HG02759 (cell line): ENCODE results near the gene BPIFA2.
"Not testable (repeated sequence)": the region's sequence is repeated elsewhere in the genome, so short reads cannot be mapped to it uniquely, and the experiment has no call there.

Experiments used
- ATAC-seq: cut with Tn5 transposase; IDR thresholded peaks from one replicate; pipeline ENCODE4 v1.9.1; 2021; ENCODE audit warnings: mild to moderate bottlenecking, moderate library complexity; ENCODE audit not compliant: unreplicated experiment

Gene BPIFA2

DNA sequence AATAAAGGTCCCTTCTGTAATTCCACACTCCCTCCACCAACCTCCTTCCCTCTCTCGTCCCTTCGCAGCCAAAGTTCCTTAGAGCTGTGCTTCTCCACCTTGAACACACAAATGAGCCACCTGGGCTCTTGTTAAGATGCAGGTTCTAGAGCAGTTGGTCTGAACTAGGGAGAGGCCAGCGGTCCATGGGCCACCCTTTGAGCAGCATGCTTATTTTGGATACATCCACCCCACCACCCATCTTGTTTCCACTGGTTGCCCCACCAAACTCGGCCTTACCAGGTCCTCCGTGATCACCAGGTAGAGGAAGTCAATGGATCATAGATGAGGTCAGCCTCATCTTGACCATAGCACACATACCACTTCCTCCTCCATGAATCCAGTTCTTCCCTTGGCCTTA, 7.3 kb upstream of the BPIFA2 start:
- ATAC-seq, result no peak

DNA sequence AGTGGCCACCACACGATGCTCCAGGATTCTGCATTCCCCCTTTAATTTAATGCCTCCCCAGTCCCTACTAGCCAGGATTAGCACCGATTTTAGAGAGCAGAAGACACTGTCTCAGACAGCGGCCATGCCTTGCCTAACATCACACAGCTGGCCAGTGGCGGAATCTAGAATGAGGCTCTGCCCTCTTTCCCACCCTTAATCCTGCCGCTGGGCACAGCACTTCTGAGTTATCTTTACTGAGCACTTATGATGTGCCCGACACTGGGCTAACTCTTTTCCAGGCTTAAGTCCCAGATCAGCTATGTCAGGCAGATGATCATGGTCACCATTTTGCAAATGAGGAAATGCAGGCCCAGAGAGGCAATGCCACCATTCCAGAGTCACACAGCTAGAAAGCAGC, 5.6 kb upstream of the BPIFA2 start:
- no peak for ATAC-seq

DNA sequence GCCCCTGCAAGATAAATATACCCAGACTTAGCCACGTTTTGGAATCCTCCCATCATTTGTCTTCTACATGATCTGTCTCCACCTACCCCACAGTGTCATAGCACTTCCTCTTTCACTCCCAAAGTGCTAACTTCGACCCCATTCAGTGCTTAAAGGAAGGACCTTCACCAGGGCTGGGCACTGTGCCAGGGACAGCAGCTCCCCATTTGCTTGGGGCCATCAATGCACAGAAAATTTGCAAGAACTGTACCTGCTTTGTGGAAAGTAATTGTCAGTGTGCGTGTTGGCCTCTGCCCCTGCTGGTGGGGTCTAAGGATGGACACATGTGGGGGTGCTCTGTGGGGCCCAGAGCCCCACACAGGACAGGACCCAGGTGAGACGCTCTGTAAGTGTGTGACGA, 5.2 kb upstream of the BPIFA2 start:
- ATAC-seq, result no peak

DNA sequence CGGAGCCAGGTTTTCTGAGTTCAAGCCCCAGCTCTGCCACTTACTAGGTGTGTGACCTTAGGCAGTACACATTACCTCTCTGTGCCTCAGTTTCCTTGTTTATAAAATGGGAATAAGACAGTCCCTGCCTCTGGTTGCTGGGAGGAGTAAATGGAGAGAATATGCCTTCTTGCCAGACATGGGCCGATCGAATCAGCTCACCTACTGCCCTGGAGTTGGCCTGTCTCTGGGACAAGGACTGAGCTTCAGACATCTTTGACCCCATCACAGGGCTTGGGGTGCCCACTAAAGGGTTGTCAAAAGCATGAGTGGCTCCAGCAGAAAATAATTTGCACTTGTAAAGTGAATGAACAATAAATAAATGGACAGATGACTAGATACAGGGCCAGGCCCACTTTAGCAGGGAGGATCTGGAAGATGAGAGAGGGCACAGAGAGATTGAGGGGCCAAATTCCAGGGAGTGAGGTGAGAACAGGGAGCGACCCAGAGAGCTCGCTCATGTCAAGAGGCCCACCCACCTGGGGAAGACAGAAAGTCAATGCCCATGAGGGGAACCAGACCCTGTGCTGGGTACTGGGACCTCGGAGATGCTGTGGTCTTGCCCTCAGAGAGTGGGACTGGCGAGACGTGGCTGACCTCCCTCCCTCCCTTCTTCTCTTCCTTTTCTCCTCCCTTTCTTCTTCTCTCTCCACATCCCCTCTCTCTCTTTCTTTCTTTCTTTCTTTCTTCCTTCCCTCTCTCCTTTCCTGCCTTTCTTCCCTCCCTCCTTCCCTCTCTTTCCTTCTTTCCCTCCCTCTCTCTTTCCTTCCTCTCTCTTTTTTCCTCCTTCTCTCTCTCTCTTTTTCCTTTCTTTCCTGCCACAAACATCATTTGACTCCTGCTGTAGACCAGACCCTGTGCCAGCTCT, 3.9 kb upstream of the BPIFA2 start:
- ATAC-seq, result no peak

DNA sequence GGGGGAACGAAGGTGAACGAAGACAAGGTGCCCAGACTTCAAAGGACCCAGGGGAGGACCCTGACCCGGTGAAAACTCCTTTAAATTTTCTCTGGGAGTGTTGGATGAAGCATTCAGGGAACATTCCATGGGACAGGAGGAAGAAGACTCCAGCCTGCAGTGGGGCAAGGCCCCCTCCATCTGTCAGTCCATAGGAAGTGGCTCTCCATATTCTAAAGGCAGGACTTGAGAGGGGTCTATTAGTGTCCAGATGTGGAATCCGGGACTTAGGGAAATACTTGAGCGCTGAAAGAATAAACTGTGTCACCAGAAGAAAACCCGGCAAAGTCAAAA, 3.2 kb upstream of the BPIFA2 start:
- no peak for ATAC-seq

DNA sequence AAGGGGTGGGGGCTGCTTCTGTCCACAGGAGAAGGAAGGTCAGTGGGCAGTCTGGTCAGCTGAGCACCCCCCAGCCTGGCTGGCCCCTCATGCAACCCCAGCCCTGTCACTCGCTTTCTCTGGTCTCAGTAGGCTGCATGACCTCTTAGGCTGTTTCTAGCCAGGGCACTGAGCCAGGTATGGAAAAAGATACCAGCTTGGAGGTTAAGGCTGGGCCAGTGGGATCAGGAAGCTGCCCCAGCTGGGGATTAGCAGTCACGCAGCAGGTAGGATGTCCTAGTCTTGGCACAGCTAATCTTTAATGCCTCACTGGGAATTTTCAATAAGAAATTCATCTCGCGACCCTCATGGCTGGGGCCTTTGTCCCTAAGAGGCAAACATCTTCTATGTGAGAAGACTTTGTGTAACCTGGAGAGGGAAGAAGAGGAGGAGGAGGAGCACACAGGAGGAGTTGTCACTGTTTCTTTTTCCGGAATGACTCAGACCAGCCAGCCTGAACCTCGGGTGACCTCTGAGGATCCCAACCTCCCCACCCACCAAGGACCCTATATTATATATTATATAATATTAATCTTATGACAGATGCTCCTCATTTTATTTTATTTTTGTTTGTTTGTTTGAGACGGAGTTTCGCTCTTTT, 2.4 kb upstream of the BPIFA2 start:
- no peak for ATAC-seq

DNA sequence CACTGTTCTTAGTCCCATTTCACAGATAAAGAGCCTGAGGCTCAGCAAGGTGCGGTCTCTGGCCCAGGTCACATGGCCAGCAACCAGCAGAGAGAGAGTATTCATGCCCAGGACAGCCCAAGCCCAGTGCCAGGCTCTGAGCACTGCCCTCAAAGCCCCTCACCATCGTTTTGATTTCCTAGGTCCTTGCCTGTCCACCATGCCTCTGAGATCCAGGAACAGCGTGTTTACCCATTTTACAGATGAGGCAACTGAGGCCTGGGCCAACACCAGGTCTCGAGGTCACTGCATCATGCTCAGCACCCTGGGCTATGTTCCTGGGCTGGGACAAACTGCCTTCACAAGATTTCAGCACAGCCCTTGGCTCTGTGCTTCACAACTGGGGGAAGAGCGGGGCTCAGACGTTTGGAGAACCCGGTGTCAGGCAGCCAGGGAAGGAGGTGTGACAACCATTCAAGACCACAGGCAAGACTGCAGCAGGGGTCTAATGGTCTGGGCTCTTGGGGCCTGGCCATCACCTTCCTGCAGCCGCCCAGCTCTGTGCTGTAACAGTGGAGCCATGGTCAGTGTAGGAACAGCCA, 1.3 kb upstream of the BPIFA2 start:
- no peak for ATAC-seq

DNA sequence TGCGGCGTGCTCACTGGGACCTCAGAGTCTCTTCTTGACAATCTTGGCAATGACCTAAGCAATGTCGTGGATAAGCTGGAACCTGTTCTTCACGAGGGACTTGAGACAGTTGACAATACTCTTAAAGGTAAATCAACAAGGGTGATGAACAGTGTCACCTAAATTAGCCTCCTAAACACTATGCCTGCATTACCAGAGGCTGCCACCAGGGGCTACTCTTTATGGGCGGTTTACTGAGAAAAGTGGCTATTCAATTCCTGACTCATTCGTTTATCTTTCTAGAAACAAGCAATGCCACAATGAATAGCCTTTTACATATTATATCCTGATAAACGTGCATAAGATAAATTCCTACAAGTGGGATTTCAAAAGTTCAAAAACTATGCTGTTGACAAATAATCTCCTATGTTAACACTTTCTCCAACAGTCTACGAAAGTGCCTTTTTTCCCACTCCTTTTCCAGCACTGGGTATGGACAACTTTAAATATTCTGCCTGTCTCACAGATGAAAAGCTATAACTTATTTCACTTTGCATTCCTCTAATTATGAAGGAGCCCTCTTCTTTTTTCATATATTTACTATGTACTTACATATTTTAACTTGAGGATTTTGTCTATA, 1.3 kb downstream of the BPIFA2 start:
- no peak for ATAC-seq

DNA sequence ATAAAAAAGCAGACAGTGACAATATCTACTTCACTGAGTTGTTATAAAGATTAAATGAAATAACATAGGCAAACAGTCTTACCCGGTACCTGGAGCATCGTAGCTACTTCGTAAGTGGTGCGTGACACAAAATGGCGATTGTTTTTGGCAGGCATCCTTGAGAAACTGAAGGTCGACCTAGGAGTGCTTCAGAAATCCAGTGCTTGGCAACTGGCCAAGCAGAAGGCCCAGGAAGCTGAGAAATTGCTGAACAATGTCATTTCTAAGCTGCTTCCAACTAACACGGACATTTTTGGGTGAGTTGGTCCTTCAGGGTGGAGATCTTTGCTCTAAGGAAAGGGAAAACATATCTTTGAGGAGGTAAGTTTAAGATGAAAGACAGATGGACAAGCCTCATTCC, 4.8 kb downstream of the BPIFA2 start:
- ATAC-seq, result no peak

DNA sequence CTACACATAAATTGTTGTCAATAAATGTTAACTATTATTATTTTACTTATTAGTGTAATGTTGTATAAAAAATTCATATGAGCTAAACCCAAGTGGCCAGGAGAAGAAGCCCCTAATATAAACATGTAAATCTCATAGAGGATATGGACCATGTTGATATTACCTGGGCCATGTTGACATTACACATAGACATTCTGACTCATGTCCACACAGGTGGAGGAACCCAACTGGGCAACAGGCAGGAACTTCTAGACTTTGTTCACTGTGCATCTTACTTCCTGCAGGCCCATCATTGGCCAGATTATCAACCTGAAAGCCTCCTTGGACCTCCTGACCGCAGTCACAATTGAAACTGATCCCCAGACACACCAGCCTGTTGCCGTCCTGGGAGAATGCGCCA, 7.2 kb downstream of the BPIFA2 start:
- ATAC-seq, result no peak

DNA sequence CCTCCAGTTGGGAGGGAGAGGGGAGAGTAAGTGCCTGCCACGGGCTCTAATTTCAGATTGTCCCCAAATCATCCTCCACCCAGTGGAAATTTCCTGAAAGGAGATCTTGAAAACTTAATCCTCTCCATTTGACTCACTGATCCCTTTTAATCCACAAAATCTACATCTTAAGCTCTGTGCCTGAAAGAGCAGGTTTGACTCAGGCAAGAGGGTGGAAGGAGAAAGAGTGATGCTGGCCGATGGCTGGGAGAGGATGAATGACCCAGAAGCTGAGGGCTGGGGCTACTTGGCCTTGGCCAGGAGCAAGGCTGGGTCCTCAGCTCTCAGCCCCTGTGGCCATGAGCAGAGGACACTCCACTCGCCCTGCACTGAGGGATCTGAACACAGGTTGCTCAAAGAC, 8.1 kb downstream of the BPIFA2 start:
- no peak for ATAC-seq

DNA sequence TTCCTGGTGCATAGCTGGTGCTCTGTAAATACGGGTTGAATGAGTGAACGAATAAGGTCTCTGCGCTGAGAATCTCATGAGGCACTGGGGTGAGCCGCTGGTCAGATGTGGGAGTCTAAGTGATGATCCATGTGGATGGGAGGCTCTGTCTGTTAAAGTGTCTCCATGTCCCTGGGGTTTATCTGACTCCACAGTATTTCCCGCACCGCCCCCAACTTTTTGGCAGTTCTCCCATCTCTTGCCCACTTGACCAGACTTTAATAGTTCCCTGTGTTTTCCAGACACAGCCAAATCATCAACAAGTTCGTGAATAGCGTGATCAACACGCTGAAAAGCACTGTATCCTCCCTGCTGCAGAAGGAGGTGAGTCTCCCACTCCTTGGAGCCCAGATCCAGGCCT, 9.9 kb downstream of the BPIFA2 start:
- ATAC-seq, result no peak

DNA sequence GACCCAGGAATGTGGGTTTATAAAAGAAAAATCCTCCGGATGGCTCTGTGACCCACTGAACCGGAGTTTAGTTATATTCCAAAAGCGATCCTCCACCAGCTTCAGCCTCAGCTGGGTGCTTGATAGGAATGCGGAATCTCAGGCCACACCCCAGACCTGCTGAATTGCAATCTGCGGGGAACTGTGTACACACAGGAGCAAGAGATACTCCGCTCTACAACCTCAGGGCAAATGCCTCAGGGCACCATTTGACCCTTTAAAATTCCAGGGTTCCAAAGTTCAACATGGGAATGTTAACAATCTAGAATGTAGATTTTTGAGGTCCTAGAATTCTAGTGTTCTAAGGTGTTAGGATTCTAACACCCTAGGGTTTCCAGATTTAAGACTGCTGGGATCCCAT, 10.8 kb downstream of the BPIFA2 start:
- no peak for ATAC-seq

DNA sequence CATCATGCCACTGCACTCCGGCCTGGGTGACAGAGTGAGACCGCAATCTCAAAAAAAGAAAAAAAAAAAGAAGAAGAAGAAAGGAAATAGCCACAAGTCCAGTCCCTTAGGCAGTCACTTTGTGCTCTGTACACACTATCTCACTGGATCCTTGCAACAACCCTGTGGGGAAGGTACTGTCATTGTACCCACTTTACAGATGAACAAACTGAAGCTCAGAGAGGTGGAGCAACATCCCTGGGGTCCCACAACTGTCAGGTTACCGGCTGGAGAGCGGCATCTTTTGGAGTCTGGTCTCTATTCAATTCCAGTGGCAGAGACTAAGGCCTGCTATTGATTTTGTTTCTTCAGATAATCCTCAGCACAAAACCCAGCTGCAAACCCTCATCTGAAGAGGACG, 12.2 kb downstream of the BPIFA2 start:
- no peak for ATAC-seq

DNA sequence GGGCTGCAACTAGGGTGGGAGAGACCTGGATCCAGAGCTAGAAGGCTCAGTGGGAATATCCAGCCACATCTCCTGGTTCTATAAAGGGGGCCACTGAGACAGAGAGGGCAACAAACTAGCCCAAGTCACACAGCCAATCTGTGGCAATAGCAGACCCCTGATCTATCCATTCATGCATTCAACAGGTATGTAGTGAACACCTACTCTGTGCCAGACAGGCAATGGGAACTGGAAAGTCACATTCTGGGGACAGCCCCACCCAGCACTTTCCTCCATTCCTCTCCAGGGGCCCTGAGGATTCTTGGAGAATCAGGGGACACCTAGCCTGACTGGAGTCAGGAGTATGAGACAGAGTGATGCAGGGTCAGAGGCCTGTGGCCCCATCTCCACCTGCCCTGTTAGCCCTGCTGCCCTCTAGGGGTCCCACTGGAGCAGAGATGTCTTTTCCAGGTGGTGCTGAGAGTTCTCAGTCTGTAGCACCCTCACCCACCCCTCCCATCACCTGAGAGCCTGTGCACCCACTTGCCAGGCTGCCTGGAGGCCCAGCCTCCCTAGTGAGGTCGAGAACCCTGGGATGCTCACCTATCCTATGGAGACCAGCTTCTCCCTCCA, 13.6 kb downstream of the BPIFA2 start:
- no peak for ATAC-seq

DNA sequence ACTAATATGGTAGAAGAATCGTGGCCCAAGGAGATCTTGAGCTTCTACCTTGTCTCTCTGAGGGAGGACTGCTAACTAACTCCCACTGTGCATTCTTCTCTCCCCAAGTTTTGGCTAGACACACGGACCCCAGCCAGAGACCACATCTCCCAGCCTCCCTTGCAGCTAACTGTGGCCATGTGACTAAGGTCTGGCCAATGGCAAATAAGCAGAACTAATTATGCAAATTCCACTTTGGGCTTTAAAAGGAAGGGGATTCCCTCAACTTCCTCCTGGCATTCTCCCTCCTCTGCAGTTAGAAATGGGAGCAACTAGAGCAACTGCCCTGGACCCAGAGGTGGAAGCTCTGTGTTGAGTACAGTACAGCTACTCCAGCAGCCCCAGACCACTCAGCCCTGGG, 15.4 kb downstream of the BPIFA2 start:
- ATAC-seq, result no peak

DNA sequence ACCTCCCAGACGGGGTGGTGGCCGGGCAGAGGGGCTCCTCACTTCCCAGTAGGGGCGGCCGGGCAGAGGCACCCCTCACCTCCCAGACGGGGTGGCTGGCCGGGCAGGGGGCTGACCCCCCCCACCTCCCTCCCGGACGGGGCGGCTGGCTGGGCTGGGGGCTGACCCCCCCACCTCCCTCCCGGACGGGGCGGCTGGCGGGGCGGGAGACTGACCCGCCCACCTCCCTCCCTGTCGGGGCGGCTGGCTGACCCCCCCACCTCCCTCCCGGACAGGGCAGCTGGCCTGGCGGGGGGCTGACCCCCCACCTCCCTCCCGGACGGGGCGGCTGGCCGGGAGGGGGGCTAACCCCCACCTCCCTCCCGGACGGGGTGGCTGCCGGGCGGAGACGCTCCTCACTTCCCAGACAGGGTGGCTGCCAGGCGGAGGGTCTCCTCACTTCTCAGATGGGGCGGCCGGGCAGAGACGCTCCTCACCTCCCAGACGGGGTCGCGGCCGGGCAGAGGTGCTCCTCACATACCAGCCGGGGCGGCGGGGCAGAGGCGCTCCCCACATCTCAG, 17.2 kb downstream of the BPIFA2 start:
- ATAC-seq, result not testable (repeated sequence)

DNA sequence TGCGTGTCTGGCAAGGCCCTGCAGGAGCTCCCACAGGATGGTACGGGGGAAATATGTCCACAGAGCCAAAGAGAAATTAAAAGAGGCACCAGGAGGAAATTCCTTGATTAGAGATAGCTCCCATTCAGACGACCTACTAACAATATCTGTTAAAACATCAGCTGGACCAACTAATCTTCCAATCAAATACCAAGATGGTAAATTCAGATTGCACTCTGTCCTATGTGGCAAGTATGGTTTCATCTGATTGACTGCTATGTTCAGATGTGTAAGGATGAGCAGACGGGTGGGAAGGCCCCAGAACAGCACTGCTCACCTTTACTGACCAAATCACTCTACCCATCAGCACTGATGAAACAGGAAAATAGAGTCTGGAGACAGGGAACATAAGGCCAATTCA, 19.5 kb downstream of the BPIFA2 start:
- no peak for ATAC-seq

DNA sequence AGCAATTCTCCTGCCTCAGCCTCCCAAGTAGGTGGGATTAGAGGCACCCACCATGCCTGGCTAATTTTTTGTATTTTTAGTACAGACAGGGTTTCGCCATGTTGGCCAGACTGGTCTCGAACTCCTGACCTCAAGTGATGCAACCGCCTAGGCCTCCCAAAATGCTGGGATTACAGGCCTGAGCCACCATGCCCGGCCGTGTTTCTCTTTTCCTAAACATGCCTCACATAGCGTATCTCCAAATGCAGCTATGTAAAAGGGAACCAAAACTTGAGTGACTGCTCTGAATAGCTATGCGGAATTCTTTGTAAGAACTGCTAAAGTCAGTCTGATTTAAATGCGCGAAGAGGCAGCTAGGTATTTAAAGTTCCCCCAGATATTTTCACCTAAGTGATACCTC, 20.5 kb downstream of the BPIFA2 start:
- no peak for ATAC-seq

DNA sequence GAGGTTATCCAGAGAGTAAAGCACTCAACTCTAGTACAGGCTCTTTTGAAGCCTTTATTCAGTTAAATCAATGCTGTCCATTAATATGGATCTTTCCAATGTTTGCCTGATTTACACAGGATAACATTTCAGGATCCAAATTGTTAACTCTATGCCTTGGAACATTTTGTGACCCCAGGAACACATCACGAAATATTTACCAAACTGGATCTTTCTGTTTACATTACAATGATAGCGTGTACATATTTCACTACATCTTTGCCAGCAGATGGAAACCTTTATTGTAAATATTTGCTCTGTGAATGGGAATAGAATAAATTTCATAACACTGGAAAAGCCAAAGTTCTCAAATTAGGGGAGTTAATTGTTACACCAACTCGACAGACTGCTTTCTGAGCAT, 23.5 kb downstream of the BPIFA2 start:
- no peak for ATAC-seq

DNA sequence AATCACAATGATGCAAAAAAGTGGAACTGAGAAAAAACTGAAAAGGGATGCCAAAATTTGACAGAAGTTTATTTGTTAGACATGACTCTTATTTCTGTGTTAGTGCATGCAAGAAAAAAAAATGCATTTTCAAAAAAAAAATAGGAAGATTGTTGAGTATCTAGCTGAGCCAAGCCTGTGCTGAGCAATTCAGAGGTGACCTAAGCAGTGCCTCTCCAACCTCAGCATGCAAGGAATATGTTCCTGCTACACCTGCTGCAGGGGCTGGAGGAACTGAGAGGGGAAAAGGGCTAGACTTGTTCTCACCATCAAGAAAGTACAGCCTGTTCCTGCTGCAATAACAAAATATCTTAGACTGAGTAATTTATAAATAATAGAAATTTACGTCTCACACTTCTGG, 24.0 kb downstream of the BPIFA2 start:
- ATAC-seq, result no peak
